Measurements from ENCODE around the gene MAPKAPK2.
"Not testable (repeated sequence)": the region's sequence is repeated elsewhere in the genome, so short reads cannot be mapped to it uniquely, and the experiment has no call there.

The MAPKAPK2 gene

GRCh38 chr1:206684478-206685333 is at the start of gene MAPKAPK2:
MAPKAPK2 (plus strand) TSS chr1:206684905; CDS start chr1:206685230, 325 bp downstream.
- no peak for FAIRE-seq

- no peak for FAIRE-seq
These were observed 49.4 kb upstream of the MAPKAPK2 start, which contains the start of gene DYRK3 for GRCh38 chr1:206635080-206635977. DYRK3 (plus strand) TSS chr1:206635536; CDS start chr1:206635704, 168 bp downstream.

- FAIRE-seq, result no peak
These were observed 48.7 kb upstream of the MAPKAPK2 start for GRCh38 chr1:206635978-206636345.

GRCh38 chr1:206636671-206637070 is 48.0 kb upstream of the MAPKAPK2 start:
- FAIRE-seq, result no peak

DNA sequence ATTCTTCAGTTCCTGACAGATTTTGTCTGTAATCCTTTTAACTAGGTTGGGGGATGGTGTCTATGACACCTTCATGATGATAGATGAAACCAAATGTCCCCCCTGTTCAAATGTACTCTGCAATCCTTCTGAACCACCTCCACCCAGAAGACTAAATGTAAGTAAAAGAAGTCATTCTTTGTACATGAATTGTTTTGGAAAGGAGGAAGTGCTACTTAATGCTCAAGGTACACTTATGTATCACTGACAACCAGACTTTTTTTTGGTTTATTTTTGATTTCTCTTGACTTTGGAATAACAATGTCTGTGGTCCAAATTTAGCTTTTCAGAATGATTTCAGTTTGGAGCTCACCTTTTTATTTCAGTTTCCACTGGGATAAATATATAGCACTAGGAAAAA is 47.1 kb upstream of the MAPKAPK2 start:
- no peak for FAIRE-seq

- FAIRE-seq, result not testable (repeated sequence)
These were observed 42.6 kb upstream of the MAPKAPK2 start for GRCh38 chr1:206642074-206642473.

DNA sequence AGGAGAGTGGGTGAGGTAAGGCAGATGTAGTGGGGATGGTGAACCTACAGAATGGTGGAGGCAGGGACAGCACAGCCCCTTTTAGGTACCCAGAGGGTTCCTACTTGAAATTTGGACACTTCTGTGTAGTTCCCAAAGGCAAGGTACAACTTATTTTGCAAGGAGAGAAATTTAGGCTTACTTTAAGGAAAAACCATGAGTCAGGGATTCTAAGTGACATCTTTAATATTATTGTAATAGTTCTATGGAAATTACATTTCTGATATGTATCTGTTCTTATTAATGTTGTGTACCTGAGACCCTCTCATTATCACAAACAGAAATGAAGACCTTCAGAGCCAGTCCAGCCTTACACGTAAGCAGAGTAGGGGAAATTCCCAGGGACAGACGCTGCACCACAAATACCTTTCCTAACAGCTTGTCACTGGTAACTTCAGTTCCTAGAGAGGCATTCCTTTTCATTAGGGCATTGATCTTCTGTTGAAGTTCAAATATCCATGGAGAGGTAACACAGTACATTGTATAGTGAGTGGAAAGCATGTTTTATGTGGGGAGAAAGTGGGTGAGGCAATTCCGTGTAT is 41.5 kb upstream of the MAPKAPK2 start:
- FAIRE-seq, result no peak

- no peak for FAIRE-seq
These were observed 38.2 kb upstream of the MAPKAPK2 start for GRCh38 chr1:206646504-206646903.

DNA sequence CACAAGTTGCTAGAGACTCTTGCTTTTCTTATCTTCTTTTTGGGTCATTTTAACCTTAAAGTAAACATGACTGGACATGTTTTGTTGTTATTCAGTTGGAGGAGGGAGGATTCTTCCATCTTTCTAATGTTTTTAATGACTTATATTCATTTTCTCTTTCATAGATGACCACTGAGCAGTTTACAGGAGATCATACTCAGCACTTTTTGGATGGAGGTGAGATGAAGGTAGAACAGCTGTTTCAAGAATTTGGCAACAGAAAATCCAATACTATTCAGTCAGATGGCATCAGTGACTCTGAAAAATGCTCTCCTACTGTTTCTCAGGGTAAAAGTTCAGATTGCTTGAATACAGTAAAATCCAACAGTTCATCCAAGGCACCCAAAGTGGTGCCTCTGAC is 37.5 kb upstream of the MAPKAPK2 start:
- FAIRE-seq, result no peak

GRCh38 chr1:206649261-206649921 is 35.3 kb upstream of the MAPKAPK2 start:
- no peak for FAIRE-seq

- no peak for FAIRE-seq
These were observed 33.7 kb upstream of the MAPKAPK2 start for GRCh38 chr1:206651014-206651413.

DNA sequence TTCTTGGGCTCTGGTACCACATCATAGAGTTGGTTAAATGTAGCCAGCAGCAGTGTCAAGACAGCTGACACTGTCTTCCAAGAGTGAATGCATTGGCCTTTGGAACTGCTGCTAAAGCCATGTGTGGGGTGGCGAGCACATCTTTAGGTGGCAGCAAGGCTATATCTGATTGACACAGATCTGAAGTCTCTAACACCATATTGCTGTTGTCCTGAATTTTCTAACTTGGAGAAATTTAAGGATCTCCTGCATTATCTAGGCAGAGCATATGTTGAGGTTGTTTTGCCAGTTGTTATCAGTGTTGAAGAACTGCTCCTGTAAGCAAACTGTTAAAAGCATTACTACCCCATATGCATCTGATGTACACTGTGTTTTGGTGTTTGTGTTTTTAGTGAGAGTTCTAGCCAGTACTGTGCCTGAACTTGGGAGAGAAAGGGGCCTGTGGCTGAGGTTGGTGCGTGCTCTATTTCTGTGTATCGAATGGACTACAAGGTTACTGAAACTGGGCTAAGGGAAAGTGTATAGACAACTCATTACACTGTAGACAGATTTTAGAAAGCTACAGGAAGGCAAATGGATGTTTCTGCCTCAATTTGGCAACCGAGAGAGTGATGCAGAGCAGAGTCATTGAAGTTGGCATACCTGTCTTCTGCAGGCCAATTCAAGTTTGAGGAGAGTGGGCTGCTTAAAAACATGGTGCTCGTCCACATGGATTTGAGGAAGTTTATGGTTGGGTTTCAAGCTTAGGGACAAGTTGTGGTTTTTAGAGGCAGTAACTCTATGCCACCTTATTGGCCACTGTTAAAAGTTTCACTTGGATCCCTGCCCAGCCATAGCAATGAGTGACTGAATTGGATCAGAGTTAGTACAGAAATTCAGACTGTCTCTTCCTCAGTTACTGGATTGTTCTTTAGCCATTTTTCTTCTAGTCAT is 32.5 kb upstream of the MAPKAPK2 start:
- no peak for FAIRE-seq

- FAIRE-seq, result no peak
These were observed 30.8 kb upstream of the MAPKAPK2 start for GRCh38 chr1:206653715-206654459.

GRCh38 chr1:206654828-206655227 is 29.9 kb upstream of the MAPKAPK2 start:
- no peak for FAIRE-seq

DNA sequence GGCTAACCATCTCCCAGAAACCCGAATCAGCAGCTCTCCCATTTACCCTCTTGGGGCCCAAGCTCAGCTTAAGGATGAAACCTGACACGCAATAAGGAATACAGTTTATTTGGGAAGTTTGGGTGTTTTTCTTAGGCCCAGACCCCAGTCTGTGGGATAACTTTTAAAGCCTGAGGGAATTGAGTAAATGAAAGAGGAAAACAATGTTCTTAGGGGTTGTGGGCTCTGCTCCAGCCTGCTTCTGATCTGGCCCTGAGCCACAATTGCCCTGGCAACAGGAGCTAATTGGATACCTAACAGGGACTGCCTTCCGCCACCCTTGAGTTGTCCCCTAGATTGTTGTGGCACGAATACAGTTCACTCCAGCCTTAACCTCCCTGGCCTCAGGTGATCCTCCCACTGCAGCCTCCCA is 29.2 kb upstream of the MAPKAPK2 start:
- no peak for FAIRE-seq

- no peak for FAIRE-seq
These were observed 27.8 kb upstream of the MAPKAPK2 start for GRCh38 chr1:206656936-206657335.

DNA sequence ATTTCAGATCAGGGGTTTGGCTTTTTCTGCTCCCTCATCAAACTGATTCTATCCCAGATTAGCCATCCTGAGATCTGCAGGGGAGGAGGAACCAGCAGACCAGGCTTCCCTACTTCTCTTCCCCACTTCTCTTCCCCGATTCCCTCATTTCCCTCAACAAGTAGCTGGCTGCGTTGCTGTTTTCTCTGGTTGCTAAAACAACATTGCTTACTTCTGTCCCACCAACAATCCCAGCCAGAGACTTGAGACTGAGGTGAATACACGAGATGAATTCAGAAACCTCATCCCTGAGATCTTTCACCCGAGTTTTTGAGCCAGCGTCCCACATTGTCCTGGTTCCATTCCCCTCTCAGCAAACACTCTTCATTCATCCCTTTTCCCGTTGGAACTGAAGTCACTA is 27.0 kb upstream of the MAPKAPK2 start:
- no peak for FAIRE-seq

DNA sequence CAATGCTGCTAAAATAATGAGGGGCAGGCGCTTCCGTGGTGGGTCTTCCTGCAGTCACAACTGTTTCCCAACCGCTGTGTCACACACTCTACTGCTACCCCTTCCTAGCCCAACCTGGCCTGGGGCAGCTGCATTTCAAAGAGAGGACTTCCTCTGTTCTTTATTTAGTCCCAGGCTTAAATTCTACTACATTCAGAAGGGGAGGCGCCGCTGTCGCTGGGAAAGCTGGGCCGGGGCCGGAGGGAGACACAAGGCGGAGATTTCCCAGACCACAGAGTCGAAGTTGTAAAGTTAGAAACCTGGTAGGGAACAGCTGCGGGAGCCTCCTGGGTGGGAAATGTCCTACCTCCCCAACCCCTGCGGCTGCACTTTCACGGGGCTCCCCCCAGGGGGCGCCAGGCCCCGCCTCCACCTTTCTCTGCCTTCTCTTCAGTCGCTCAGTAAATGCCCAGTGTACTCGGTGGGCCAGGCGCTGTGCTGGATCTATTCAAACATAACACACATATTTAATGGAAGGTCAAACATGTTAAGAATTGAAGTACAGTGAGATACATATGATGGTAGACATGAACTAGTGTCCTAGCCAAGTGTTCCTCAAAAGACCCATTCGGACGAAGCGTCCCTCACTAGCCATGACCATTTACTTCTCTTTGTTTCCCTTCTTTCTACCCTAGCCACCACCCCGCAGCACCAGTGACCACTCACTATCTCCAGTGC is 26.3 kb upstream of the MAPKAPK2 start:
- FAIRE-seq, result no peak

DNA sequence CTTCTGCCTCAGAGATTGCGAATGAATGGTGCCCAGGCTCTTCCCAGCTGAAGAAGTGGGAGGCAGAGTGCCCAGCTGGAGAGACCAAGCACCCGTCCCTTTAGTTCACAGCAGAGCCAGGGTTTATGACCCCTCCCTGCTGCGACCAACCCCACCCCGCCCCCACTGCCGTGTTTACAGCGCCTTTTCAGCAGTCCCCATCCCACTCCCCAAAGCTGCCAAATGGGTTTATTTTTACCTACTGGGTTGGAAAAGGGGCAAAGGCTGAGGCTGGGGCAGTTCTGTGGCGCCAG is 25.8 kb upstream of the MAPKAPK2 start:
- FAIRE-seq, result no peak

- no peak for FAIRE-seq
These were observed 24.6 kb upstream of the MAPKAPK2 start for GRCh38 chr1:206660136-206660535.

Data from endometrium (tissue), 2 donors.